H1 (cell line): ENCODE results near the gene VPS41. TPM values are rescaled to one million over a fixed set of nuclear protein-coding genes. Genes with fewer than 3 reads are reported as not detected.

ENCODE experiments used
- CTCF ChIA-PET: fragments of 300-600 bp; sonication (Branson Sonifier 250); formaldehyde crosslinking; loops from one replicate; lab custom pipeline; 2021; ENCODE audit not compliant: partially characterized antibody; lab: Charles Lee
- POLR2A ChIA-PET: fragments of 300-600 bp; sonication (Branson Sonifier 250); formaldehyde crosslinking; loops from one replicate; lab custom pipeline; 2021; ENCODE audit warnings: inconsistent platforms; ENCODE audit not compliant: partially characterized antibody; lab: Charles Lee
- DNase-seq, 2 experiments: peaks; one replicate each; pipeline versions ENCODE4 v3.0.0 to v3.0.0-alpha.2; 2010 to 2022; ENCODE audit warnings: low spot score in 2 of 2, low read depth in 1 of 2, mixed read lengths in 1 of 2
- FAIRE-seq: peaks from 2 replicates; lab custom pipeline; 2011; peaks lifted over from hg19 to GRCh38; lab: Jason Lieb, UNC
- H2AFZ ChIP-seq: 2 replicates; pipeline ENCODE4 v1.8.1; 2012; ENCODE audit warnings: low read length, inconsistent platforms
- H2AK5ac ChIP-seq: 2 replicates; pipeline ENCODE4 v1.6.1; 2013; ENCODE audit warnings: low read depth, low read length
- H2BK120ac ChIP-seq: replicated peaks from 2 replicates; pipeline ENCODE3; 2013; ENCODE audit warnings: low read depth, low read length, inconsistent platforms
- H2BK12ac ChIP-seq: 2 replicates; pipeline ENCODE4 v1.6.1; 2013; ENCODE audit warnings: low read depth, low read length
- H2BK15ac ChIP-seq: 2 replicates; pipeline ENCODE4 v1.6.1; 2013; ENCODE audit warnings: low read length
- H2BK20ac ChIP-seq: 2 replicates; pipeline ENCODE4 v1.6.1; 2013; ENCODE audit warnings: low read length
- H2BK5ac ChIP-seq: 2 replicates; pipeline ENCODE4 v1.6.1; 2013; ENCODE audit warnings: low read depth, low read length
- H3K14ac ChIP-seq: 2 replicates; pipeline ENCODE4 v1.6.1; 2013; ENCODE audit warnings: inconsistent platforms; ENCODE audit not compliant: insufficient read length
- H3K18ac ChIP-seq: 2 replicates; pipeline ENCODE4 v1.6.1; 2013; ENCODE audit warnings: low read length; ENCODE audit errors: extremely low read depth
- H3K23ac ChIP-seq: 2 replicates; pipeline ENCODE4 v1.6.1; 2013; ENCODE audit warnings: inconsistent platforms; ENCODE audit not compliant: insufficient read length
- H3K23me2 ChIP-seq: 2 replicates; pipeline ENCODE4 v1.6.1; 2013; ENCODE audit warnings: low read depth, low read length
- H3K27ac ChIP-seq: 2 replicates; pipeline ENCODE4 v1.6.1; 2011; ENCODE audit warnings: low read depth, low read length, inconsistent platforms
- H3K27me3 ChIP-seq, 4 experiments: replicated peaks in 1 of 4; 1 replicate in 1 of 4; 2 replicates in 3 of 4; pipeline versions ENCODE4 v1.6.1 to v1.8.1; 2011 to 2013; ENCODE audit warnings: low read length in 3 of 4, mild to moderate bottlenecking in 3 of 4, inconsistent platforms in 2 of 4, mixed read lengths in 2 of 4, moderate library complexity in 1 of 4; ENCODE audit not compliant: control insufficient read depth in 3 of 4, insufficient read depth in 3 of 4; ENCODE audit errors: extremely low read depth in 1 of 4
- H3K36me3 ChIP-seq, 4 experiments: 2 replicates each; pipeline versions ENCODE4 v1.6.1 to v1.8.1; 2011 to 2013; ENCODE audit warnings: mild to moderate bottlenecking in 4 of 4, low read length in 3 of 4, moderate library complexity in 2 of 4, control low read depth in 1 of 4, inconsistent platforms in 1 of 4; ENCODE audit not compliant: insufficient read depth in 4 of 4, control insufficient read depth in 2 of 4
- H3K4ac ChIP-seq: replicated peaks from 2 replicates; pipeline ENCODE3; 2013; ENCODE audit warnings: low read length, low read depth, mixed read lengths, inconsistent platforms; ENCODE audit not compliant: insufficient read length
- H3K4me1 ChIP-seq, 4 experiments: replicated peaks in 1 of 4; 1 replicate in 1 of 4; 2 replicates in 3 of 4; pipeline versions ENCODE4 v1.6.1 to v1.8.1; 2011 to 2013; ENCODE audit warnings: low read length in 3 of 4, inconsistent platforms in 2 of 4, mixed read lengths in 1 of 4; ENCODE audit not compliant: insufficient read depth in 4 of 4, control insufficient read depth in 3 of 4
- H3K4me2 ChIP-seq, 2 experiments: 2 replicates each; pipeline versions ENCODE4 v1.6.1 to v1.8.1; 2011 to 2013; ENCODE audit warnings: low read depth in 2 of 2, low read length in 2 of 2, control low read depth in 1 of 2, inconsistent platforms in 1 of 2, mild to moderate bottlenecking in 1 of 2; ENCODE audit not compliant: insufficient read depth in 1 of 2
- H3K4me3 ChIP-seq, 4 experiments: fragments of 200-600, 300-600 bp in 1 of 4; sonication (generic), shearing (Covaris generic), sonication (Bioruptor Twin) in 1 of 4; 2 replicates each; pipeline versions ENCODE4 v1.5.1 to v1.8.1; 2011 to 2016; ENCODE audit warnings: low read length in 4 of 4, low read depth in 3 of 4, control low read depth in 2 of 4, inconsistent platforms in 2 of 4, mild to moderate bottlenecking in 2 of 4, mixed read lengths in 1 of 4, moderate library complexity in 1 of 4; ENCODE audit not compliant: insufficient read depth in 2 of 4; ENCODE audit errors: extremely low read depth in 1 of 4
- H3K56ac ChIP-seq: replicated peaks from 2 replicates; pipeline ENCODE3; 2013; ENCODE audit warnings: low read depth, mild to moderate bottlenecking, mixed read lengths, low read length, inconsistent platforms; ENCODE audit not compliant: insufficient read length
- H3K79me1 ChIP-seq: 2 replicates; pipeline ENCODE4 v1.6.1; 2013; ENCODE audit warnings: low read depth, low read length, control low read depth
- H3K79me2 ChIP-seq, 2 experiments: 2 replicates each; pipeline versions ENCODE4 v1.6.1 to v1.8.1; 2012 to 2013; ENCODE audit warnings: low read length in 2 of 2, mild to moderate bottlenecking in 2 of 2, inconsistent platforms in 1 of 2; ENCODE audit not compliant: insufficient read depth in 2 of 2, control insufficient read depth in 1 of 2
- H3K9ac ChIP-seq, 4 experiments: replicated peaks in 1 of 4; 1 replicate in 1 of 4; 2 replicates in 3 of 4; pipeline versions ENCODE4 v1.6.1 to v1.8.1; 2011 to 2013; ENCODE audit warnings: low read depth in 3 of 4, low read length in 3 of 4, control low read depth in 2 of 4, mild to moderate bottlenecking in 2 of 4, moderate library complexity in 2 of 4, inconsistent platforms in 1 of 4; ENCODE audit errors: extremely low read depth in 1 of 4
- H3K9me3 ChIP-seq, 2 experiments: 2 replicates each; pipeline versions ENCODE4 v1.6.1 to v1.8.1; 2012 to 2013; ENCODE audit warnings: mild to moderate bottlenecking in 2 of 2, moderate library complexity in 2 of 2, control low read depth in 1 of 2, inconsistent platforms in 1 of 2, low read depth in 1 of 2, low read length in 1 of 2, mixed read lengths in 1 of 2; ENCODE audit not compliant: insufficient read depth in 2 of 2
- H4K20me1 ChIP-seq, 2 experiments: replicated peaks in 1 of 2; 2 replicates each; pipeline versions ENCODE3 to v1.8.1; 2011 to 2013; ENCODE audit warnings: inconsistent platforms in 2 of 2, low read length in 2 of 2, mild to moderate bottlenecking in 1 of 2; ENCODE audit not compliant: insufficient read depth in 2 of 2, control insufficient read depth in 1 of 2
- H4K5ac ChIP-seq: 2 replicates; pipeline ENCODE4 v1.6.1; 2013; ENCODE audit warnings: low read length, low read depth, mixed read lengths, inconsistent platforms; ENCODE audit not compliant: insufficient read length
- H4K8ac ChIP-seq: 2 replicates; pipeline ENCODE4 v1.8.0; 2013; ENCODE audit warnings: mild to moderate bottlenecking, moderate library complexity, low read length, inconsistent platforms; ENCODE audit not compliant: insufficient read depth; ENCODE audit errors: extremely low read depth
- H4K91ac ChIP-seq: replicated peaks from 2 replicates; pipeline ENCODE3; 2013; ENCODE audit warnings: low read length, mixed read lengths, inconsistent platforms; ENCODE audit not compliant: insufficient read length
- HDAC2 ChIP-seq, 2 experiments: fragments of 300-600 bp in 1 of 2; sonication (generic) in 1 of 2; IDR thresholded peaks; 2 replicates each; pipeline ENCODE4 v1.6.1; 2011 to 2012; ENCODE audit warnings: low read depth in 2 of 2, low read length in 2 of 2, mild to moderate bottlenecking in 2 of 2, moderate library complexity in 2 of 2, borderline replicate concordance in 1 of 2, inconsistent platforms in 1 of 2
- WGBS, 2 experiments: shearing (Covaris generic) in 1 of 2; methylation state at CpG; one replicate each; pipeline versions ENCODE4 v1.1.6 to v1.1.7; 2013 to 2015; ENCODE audit warnings: low lambda C conversion rate in 2 of 2, mixed read lengths in 2 of 2, inconsistent platforms in 1 of 2, low coverage in 1 of 2, missing lambda C conversion rate in 1 of 2; ENCODE audit not compliant: insufficient replicate concordance in 2 of 2, insufficient coverage in 1 of 2, insufficient read length in 1 of 2; ENCODE audit errors: extremely low coverage in 1 of 2, missing lambda C conversion rate in 1 of 2; 5-methylcytosine and 5-hydroxymethylcytosine counted together
- polyA plus RNA-seq, 7 experiments: library from polyadenylated mRNA; depleted of rRNA in 3 of 7; stranded (reverse) in 5 of 7; unstranded in 2 of 7; fragments of >200 nt in 5 of 7; fragments of 200-250 nt in 2 of 7; gene quantifications; 1 replicate in 5 of 7; 2 replicates in 1 of 7; 4 replicates in 1 of 7; pipeline versions ENCODE4 v1.2.1 to v1.2.3, GENCODE V29; 2011 to 2013; ENCODE audit warnings: missing spikeins in 2 of 7, mixed read lengths in 2 of 7
- total RNA-seq: library from RNA; stranded (reverse); fragmentation: NEBNext Ultra II Directional; extraction: Animal tissue kit (Norgen Biotek cat#: 25700); gene quantifications from 2 replicates; pipeline ENCODE4 v1.2.1, GENCODE V29; 2021

VPS41 gene
- total and polyA plus RNA-seq, 2 of the 8 experiments (the other 6 are each of a cell fraction or from before 2014, with no cell fraction given), result 10.7 to 63.3 TPM

- ChIA-PET POLR2A (no interaction called here), CTCF (no interaction called here)
- no peak overlapping the region for H3K4ac ChIP-seq
- no peak overlapping the region for H3K14ac ChIP-seq
- H4K5ac ChIP-seq, result no peak overlapping the region
- no peak overlapping the region for H3K4me2 ChIP-seq
- WGBS, 2 experiments, result 41% methylated on average over 2 of the region's 2 CpGs; no CpG with 5 or more reads in 1 of the 2 experiments
- no peak overlapping the region for H3K18ac ChIP-seq
- H3K27me3 ChIP-seq, result peaks cover 0 to 2% (median 0%) of the 10 kb centered on the region in 4 experiments; a peak in 1 of 7 replicates
- no peaks in the 10 kb centered on the region for H3K23me2 ChIP-seq
- H2BK5ac ChIP-seq, result no peak overlapping the region
- no peaks in the 10 kb centered on the region for H3K4me1 ChIP-seq
- no peak overlapping the region for H2BK20ac ChIP-seq
- no peak overlapping the region for H3K9ac ChIP-seq
- H3K36me3 ChIP-seq, result peaks cover 0 to 9% (median 1%) of the 10 kb centered on the region in 4 experiments; a peak in 4 of 8 replicates
- H2BK12ac ChIP-seq, result no peak overlapping the region
- no peak overlapping the region for H4K8ac ChIP-seq
- H4K20me1 ChIP-seq, result no peaks in the 10 kb centered on the region
- no peak overlapping the region for H2BK120ac ChIP-seq
- no peak overlapping the region for H3K4me3 ChIP-seq
- DNase-seq, result no peak
- no peaks in the 10 kb centered on the region for H3K9me3 ChIP-seq
- TF ChIP-seq HDAC2 (IDR thresholded peaks at IDR 0.05; ENCODE audit: borderline replicate concordance in 1 of 2, low read depth in 2 of 2, low read length in 2 of 2), result no peak
- no peak overlapping the region for H3K56ac ChIP-seq
- no peaks in the 10 kb centered on the region for H3K79me1 ChIP-seq
- no peak overlapping the region for H3K27ac ChIP-seq
- H3K79me2 ChIP-seq, result no peaks in the 10 kb centered on the region
- H2AFZ ChIP-seq, result no peak overlapping the region
- FAIRE-seq, result no peak
- no peak overlapping the region for H4K91ac ChIP-seq
- no peak overlapping the region for H2BK15ac ChIP-seq
- no peak overlapping the region for H3K23ac ChIP-seq
- no peak overlapping the region for H2AK5ac ChIP-seq
These were observed 148.8 kb downstream of the VPS41 start for GRCh38 chr7:38760226-38760625.
